ENCODE measurements around the gene SAA1. TPM values are rescaled to one million over a fixed set of nuclear protein-coding genes. Genes with fewer than 3 reads are reported as not detected.
A peak's percentile ranks its signal among the peaks of the same experiment; 100 is the strongest.

The SAA1 gene
- total and polyA plus RNA-seq, 10 of the 15 experiments (the other 5 are each of a cell fraction or from before 2014, with no cell fraction given) = 0.36 to 6.9 TPM; not detected in 8

DNA sequence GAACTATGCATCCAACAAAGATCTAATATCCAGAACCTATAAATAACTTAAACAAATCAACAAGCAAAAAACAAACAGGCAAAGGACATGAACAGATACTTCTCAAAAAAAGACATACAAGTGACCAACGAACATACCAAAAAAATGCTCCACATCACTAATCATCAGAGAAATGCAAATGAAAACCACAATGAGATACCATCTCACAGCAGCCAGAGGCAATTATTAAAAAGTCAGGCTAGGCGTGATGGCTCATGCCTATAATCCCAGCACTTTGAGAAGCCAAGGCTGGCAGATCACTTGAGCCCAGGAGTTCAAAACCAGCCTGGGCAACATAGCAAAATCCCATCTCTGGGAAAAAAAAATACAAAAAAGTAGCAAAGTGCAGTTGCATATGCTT, 40.2 kb upstream of the SAA1 start (continued):
- TF ChIP-seq RELA (IDR thresholded peaks at IDR 0.05; ENCODE audit: borderline replicate concordance, partially characterized antibody) = no peak

GRCh38 chr11:18229501-18229900, 36.6 kb upstream of the SAA1 start:
- Histone ChIP-seq H3K9me3 (replicated peaks; ENCODE audit: control insufficient read depth, insufficient read depth, low read length) (no peaks in the 10 kb centered on the region), H4K20me1 (ENCODE audit: control insufficient read depth, insufficient read depth) (no peaks in the 10 kb centered on the region), H3K4me2 (ENCODE audit: control insufficient read depth, insufficient read depth) (peak overlapping the region; percentile 76; the same call in 1 of the 2 replicates), H2AFZ (ENCODE audit: control insufficient read depth, low read depth, low read length) (peak overlapping the region; percentile 63), H3K4me3 (no peak overlapping the region), H3K9ac (ENCODE audit: control insufficient read depth, insufficient read depth, low read length) (no peak overlapping the region), H3K27me3 (replicated peaks in 1 of 2; ENCODE audit: control insufficient read depth in 2 of 2, insufficient read depth in 2 of 2, low read length in 1 of 2) (no peaks in the 10 kb centered on the region), H3K79me2 (ENCODE audit: control insufficient read depth, insufficient read depth, low read length) (no peaks in the 10 kb centered on the region), H3K27ac (ENCODE audit: control insufficient read depth, insufficient read depth) (peak overlapping the region; percentile 68), H3K36me3 (ENCODE audit: control insufficient read depth in 2 of 2, insufficient read depth in 2 of 2, low read length in 1 of 2) (no peaks in the 10 kb centered on the region), H3K4me1 (ENCODE audit: control insufficient read depth, insufficient read depth, low read length) (peaks cover 8% of the 10 kb centered on the region)
- ChIA-PET RAD21 (ENCODE audit: unreplicated experiment) (interaction anchor here (0.6 to 1.4 kb wide), 2 partner anchors 16 to 179 kb away, joined by 3 to 4 read pairs; no protein-coding TSS in a partner anchor), CTCF (interaction anchor here (1.4 to 1.6 kb wide), 2 partner anchors 14 to 19 kb away, joined by 4 to 6 read pairs; no protein-coding TSS in a partner anchor), POLR2A (interaction anchor here (0.7 to 1.1 kb wide), 3 partner anchors 8 to 1011 kb away, joined by 3 to 7 read pairs (median 4); partner anchors contain the start of gene E2F8), SMC1A (ENCODE audit: uncharacterized antibody, unreplicated experiment) (interaction anchor here (1.2 kb wide), 1 partner anchor 14 kb away, joined by 4 read pairs; no protein-coding TSS in a partner anchor)
- in situ Hi-C loops (cut with MboI) = no loop called here
- TF ChIP-seq GABPA (IDR thresholded peaks at IDR 0.05; ENCODE audit: low read depth) (peak; percentile 29; the same call in 1 of the 2 replicates), RBBP5 (conservative IDR thresholded peaks at IDR 0.05) (no peak), TARDBP (IDR thresholded peaks at IDR 0.05; ENCODE audit: borderline replicate concordance) (no peak), YBX1 (IDR thresholded peaks at IDR 0.05) (no peak), PAX5 (IDR thresholded peaks at IDR 0.05; ENCODE audit: borderline replicate concordance, low read depth, low read length) (no peak), STAT1 (conservative IDR thresholded peaks at IDR 0.05) (no peak), EED (IDR thresholded peaks at IDR 0.05; ENCODE audit: low read depth) (no peak), SPI1 (IDR thresholded peaks at IDR 0.05; ENCODE audit: borderline replicate concordance, insufficient read depth, low read depth, low read length) (peak; percentile 85)
- TF ChIP-seq, protein P1, sequence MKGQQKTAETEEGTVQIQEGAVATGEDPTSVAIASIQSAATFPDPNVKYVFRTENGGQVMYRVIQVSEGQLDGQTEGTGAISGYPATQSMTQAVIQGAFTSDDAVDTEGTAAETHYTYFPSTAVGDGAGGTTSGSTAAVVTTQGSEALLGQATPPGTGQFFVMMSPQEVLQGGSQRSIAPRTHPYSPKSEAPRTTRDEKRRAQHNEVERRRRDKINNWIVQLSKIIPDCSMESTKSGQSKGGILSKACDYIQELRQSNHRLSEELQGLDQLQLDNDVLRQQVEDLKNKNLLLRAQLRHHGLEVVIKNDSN (IDR thresholded peaks at IDR 0.05; ENCODE audit: borderline replicate concordance, extremely low read length, insufficient read depth, low read depth, low read length) = no peak
- BruUV-seq (replicated peaks) = no TSS peak
- ATAC-seq (peak; percentile 97), FAIRE-seq (no peak), DNase-seq (ENCODE audit: low read depth, low spot score) (peak; percentile 49)
- intact Hi-C loops (cut with micrococcal nuclease; ENCODE audit: unreplicated experiment) = no loop called here
- 0% methylated on average over 2 of the region's 3 CpGs for WGBS (ENCODE audit: insufficient coverage, insufficient replicate concordance, low lambda C conversion rate, missing lambda C conversion rate)

Measured in GM12878 (cell line).